MM.1S (cell line): Measurements from ENCODE around the gene HSPB6.
"Not testable (repeated sequence)": the region's sequence is repeated elsewhere in the genome, so short reads cannot be mapped to it uniquely, and the experiment has no call there.

Experiments
- DNase-seq: peaks from one replicate; pipeline ENCODE4 v3.0.0-alpha.2; 2015
- H2AFZ ChIP-seq: fragments of 300-600 bp; sonication (generic); 2 replicates; pipeline ENCODE4 v1.6.0; 2016; ENCODE audit warnings: antibody characterized with exemption, low read length
- H3F3A ChIP-seq: fragments of 300-600 bp; sonication (generic); 2 replicates; pipeline ENCODE4 v1.6.1; 2016; ENCODE audit warnings: mild to moderate bottlenecking, antibody characterized with exemption, low read length, moderate library complexity, mixed read lengths; ENCODE audit not compliant: insufficient read depth
- H3K27ac ChIP-seq: fragments of 300-600 bp; sonication (generic); 2 replicates; pipeline ENCODE4 v1.5.1; 2016; ENCODE audit warnings: mild to moderate bottlenecking, low read length
- H3K27me3 ChIP-seq: fragments of 300-600 bp; sonication (generic); replicated peaks from 2 replicates; pipeline ENCODE4 v1.6.0; 2016; ENCODE audit warnings: low read length; ENCODE audit not compliant: insufficient read depth
- H3K36me3 ChIP-seq: fragments of 300-600 bp; sonication (generic); replicated peaks from 2 replicates; pipeline ENCODE4 v1.6.1; 2016; ENCODE audit warnings: mild to moderate bottlenecking, low read length, mixed read lengths; ENCODE audit not compliant: insufficient read depth
- H3K4me1 ChIP-seq: fragments of 300-600 bp; sonication (generic); 2 replicates; pipeline ENCODE4 v1.6.1; 2016; ENCODE audit warnings: low read length, mixed read lengths
- H3K4me2 ChIP-seq: fragments of 300-600 bp; sonication (generic); 2 replicates; pipeline ENCODE4 v1.6.0; 2016; ENCODE audit warnings: low read depth, low read length
- H3K4me3 ChIP-seq: fragments of 300-600 bp; sonication (generic); 2 replicates; pipeline ENCODE4 v1.5.1; 2016; ENCODE audit warnings: low read length, mixed read lengths
- H3K79me2 ChIP-seq: fragments of 300-600 bp; sonication (generic); 2 replicates; pipeline ENCODE4 v1.6.1; 2016; ENCODE audit warnings: mixed run types, low read length, mixed read lengths
- H3K9ac ChIP-seq: fragments of 300-600 bp; sonication (generic); 2 replicates; pipeline ENCODE4 v1.6.1; 2016; ENCODE audit warnings: low read length, mixed read lengths
- H3K9me2 ChIP-seq: fragments of 300-600 bp; sonication (generic); replicated peaks from 2 replicates; pipeline ENCODE4 v1.6.1; 2016; ENCODE audit warnings: mild to moderate bottlenecking, low read length, mixed read lengths; ENCODE audit not compliant: insufficient read depth
- H3K9me3 ChIP-seq: fragments of 300-600 bp; sonication (generic); replicated peaks from 2 replicates; pipeline ENCODE4 v1.6.1; 2016; ENCODE audit warnings: mild to moderate bottlenecking, low read length, mixed read lengths; ENCODE audit not compliant: insufficient read depth
- H4K20me1 ChIP-seq: fragments of 300-600 bp; sonication (generic); 2 replicates; pipeline ENCODE4 v1.6.1; 2016; ENCODE audit warnings: mild to moderate bottlenecking, low read length, moderate library complexity, mixed read lengths; ENCODE audit not compliant: insufficient read depth
- CTCF ChIP-seq: fragments of 300-600 bp; sonication (generic); IDR thresholded peaks from 2 replicates; pipeline ENCODE4 v1.5.1; 2016; ENCODE audit warnings: antibody characterized with exemption, low read length, mixed read lengths
- EZH2 ChIP-seq: fragments of 300-600 bp; sonication (generic); optimal IDR thresholded peaks from 2 replicates; pipeline ENCODE3; 2017; ENCODE audit warnings: low read depth, mild to moderate bottlenecking, antibody characterized with exemption, low read length, mixed read lengths
- EZH2phosphoT487 ChIP-seq: fragments of 300-600 bp; sonication (generic); IDR thresholded peaks from 2 replicates; pipeline ENCODE4 v1.6.1; 2018; ENCODE audit warnings: antibody characterized with exemption, low read length

The HSPB6 gene

GRCh38 chr19:35773020-35773806 lies 16.4 kb upstream of the HSPB6 start:
- no peaks in the 10 kb centered on the region for H3K9me3 ChIP-seq
- no peak overlapping the region for H3K4me2 ChIP-seq
- no peaks in the 10 kb centered on the region for H3F3A ChIP-seq
- peaks cover 12% of the 10 kb centered on the region for H3K4me1 ChIP-seq
- no peak overlapping the region for H3K27ac ChIP-seq
- no peak for DNase-seq
- H3K9me2 ChIP-seq = no peaks in the 10 kb centered on the region
- H3K79me2 ChIP-seq = peaks cover 13% of the 10 kb centered on the region
- H4K20me1 ChIP-seq = no peaks in the 10 kb centered on the region
- H3K4me3 ChIP-seq = no peak overlapping the region
- H2AFZ ChIP-seq = no peak overlapping the region
- no peak overlapping the region for H3K9ac ChIP-seq
- H3K27me3 ChIP-seq = no peaks in the 10 kb centered on the region
- TF ChIP-seq EZH2phosphoT487 (no peak), EZH2 (no peak), CTCF (no peak)
- H3K36me3 ChIP-seq = no peaks in the 10 kb centered on the region

- H3K4me3 ChIP-seq, H2AFZ ChIP-seq, H3K9ac ChIP-seq, H3K27ac ChIP-seq, H3F3A ChIP-seq, DNase-seq, H3K9me2 ChIP-seq, H3K9me3 ChIP-seq, H4K20me1 ChIP-seq, H3K4me2 ChIP-seq, H3K27me3 ChIP-seq, H3K36me3 ChIP-seq: not testable (repeated sequence)
- Histone ChIP-seq H3K79me2 (peaks cover 13% of the 10 kb centered on the region), H3K4me1 (peaks cover 12% of the 10 kb centered on the region)
These were observed 15.5 kb upstream of the HSPB6 start for GRCh38 chr19:35772362-35772761.

GRCh38 chr19:35768082-35768421 lies 11.2 kb upstream of the HSPB6 start:
- Histone ChIP-seq H3K9ac (no peak overlapping the region), H3K9me3 (no peaks in the 10 kb centered on the region), H3K27ac (no peak overlapping the region), H2AFZ (no peak overlapping the region), H3K4me3 (no peak overlapping the region), H3K4me1 (no peaks in the 10 kb centered on the region), H3K9me2 (no peaks in the 10 kb centered on the region), H3K4me2 (no peak overlapping the region), H3K27me3 (no peaks in the 10 kb centered on the region), H3K36me3 (no peaks in the 10 kb centered on the region), H3K79me2 (no peaks in the 10 kb centered on the region), H4K20me1 (no peaks in the 10 kb centered on the region), H3F3A (no peaks in the 10 kb centered on the region)
- no peak for TF ChIP-seq EZH2
- TF ChIP-seq CTCF = no peak
- TF ChIP-seq EZH2phosphoT487 = no peak
- DNase-seq = no peak

GRCh38 chr19:35767288-35768081 lies 10.7 kb upstream of the HSPB6 start:
- H3K79me2 ChIP-seq = no peaks in the 10 kb centered on the region
- no peak overlapping the region for H3K27ac ChIP-seq
- H2AFZ ChIP-seq = no peak overlapping the region
- H4K20me1 ChIP-seq = no peaks in the 10 kb centered on the region
- no peak overlapping the region for H3K9ac ChIP-seq
- H3K4me2 ChIP-seq = no peak overlapping the region
- TF ChIP-seq EZH2phosphoT487 = no peak
- no peak for TF ChIP-seq CTCF
- no peak for TF ChIP-seq EZH2
- no peaks in the 10 kb centered on the region for H3K9me3 ChIP-seq
- no peaks in the 10 kb centered on the region for H3K4me1 ChIP-seq
- no peak overlapping the region for H3K4me3 ChIP-seq
- no peak for DNase-seq
- no peaks in the 10 kb centered on the region for H3K27me3 ChIP-seq
- H3F3A ChIP-seq = no peaks in the 10 kb centered on the region
- no peaks in the 10 kb centered on the region for H3K36me3 ChIP-seq
- H3K9me2 ChIP-seq = no peaks in the 10 kb centered on the region
